ENCODE data around the gene HAAO.

Gene HAAO

GRCh38 chr2:42767080-42767898 is 25.1 kb downstream of the HAAO start:
- Histone ChIP-seq H4K20me1 (ENCODE audit: insufficient read depth, low read length) (no peaks in the 10 kb centered on the region), H3K9me3 (ENCODE audit: insufficient read depth, low read length) (no peaks in the 10 kb centered on the region), H3K4me3 (ENCODE audit: low read length) (no peak overlapping the region), H3K9ac (ENCODE audit: low read length) (no peak overlapping the region), H3K36me3 (replicated peaks; ENCODE audit: low read depth, low read length) (no peaks in the 10 kb centered on the region), H3K4me2 (ENCODE audit: low read length) (no peak overlapping the region), H3K79me2 (ENCODE audit: low read length) (no peaks in the 10 kb centered on the region), H3K27ac (ENCODE audit: low read length) (no peak overlapping the region), H2AFZ (ENCODE audit: low read depth, low read length) (no peak overlapping the region), H3K27me3 (ENCODE audit: low read depth, low read length) (no peaks in the 10 kb centered on the region), H3K4me1 (ENCODE audit: low read length) (peaks cover 3% of the 10 kb centered on the region)
- no peak for TF ChIP-seq EZH2phosphoT487 (IDR thresholded peaks at IDR 0.05; ENCODE audit: low read depth)
- no peak for TF ChIP-seq CTCF (IDR thresholded peaks at IDR 0.05; ENCODE audit: low read depth, low read length)

- TF ChIP-seq CTCF (IDR thresholded peaks at IDR 0.05; ENCODE audit: low read depth, low read length): no peak
- no peak for TF ChIP-seq EZH2phosphoT487 (IDR thresholded peaks at IDR 0.05; ENCODE audit: low read depth)
- H3K9me3 ChIP-seq (ENCODE audit: insufficient read depth, low read length): no peaks in the 10 kb centered on the region
- no peaks in the 10 kb centered on the region for H3K79me2 ChIP-seq (ENCODE audit: low read length)
- peaks cover 3% of the 10 kb centered on the region for H3K4me1 ChIP-seq (ENCODE audit: low read length)
- H2AFZ ChIP-seq (ENCODE audit: low read depth, low read length): no peak overlapping the region
- no peaks in the 10 kb centered on the region for H4K20me1 ChIP-seq (ENCODE audit: insufficient read depth, low read length)
- H3K4me3 ChIP-seq (ENCODE audit: low read length): no peak overlapping the region
- no peaks in the 10 kb centered on the region for H3K36me3 ChIP-seq (replicated peaks; ENCODE audit: low read depth, low read length)
- no peaks in the 10 kb centered on the region for H3K27me3 ChIP-seq (ENCODE audit: low read depth, low read length)
- no peak overlapping the region for H3K4me2 ChIP-seq (ENCODE audit: low read length)
- H3K27ac ChIP-seq (ENCODE audit: low read length): no peak overlapping the region
- no peak overlapping the region for H3K9ac ChIP-seq (ENCODE audit: low read length)
These were observed 26.7 kb downstream of the HAAO start for GRCh38 chr2:42765686-42766085.

GRCh38 chr2:42764901-42765300 is 27.5 kb downstream of the HAAO start:
- TF ChIP-seq CTCF (IDR thresholded peaks at IDR 0.05; ENCODE audit: low read depth, low read length): no peak
- TF ChIP-seq EZH2phosphoT487 (IDR thresholded peaks at IDR 0.05; ENCODE audit: low read depth): no peak
- Histone ChIP-seq H3K79me2 (ENCODE audit: low read length) (no peaks in the 10 kb centered on the region), H3K36me3 (replicated peaks; ENCODE audit: low read depth, low read length) (no peaks in the 10 kb centered on the region), H3K4me3 (ENCODE audit: low read length) (no peak overlapping the region), H3K4me2 (ENCODE audit: low read length) (no peak overlapping the region), H3K4me1 (ENCODE audit: low read length) (peaks cover 3% of the 10 kb centered on the region; the same call in 1 of the 2 replicates), H3K27me3 (ENCODE audit: low read depth, low read length) (no peaks in the 10 kb centered on the region), H2AFZ (ENCODE audit: low read depth, low read length) (no peak overlapping the region), H3K9me3 (ENCODE audit: insufficient read depth, low read length) (no peaks in the 10 kb centered on the region), H4K20me1 (ENCODE audit: insufficient read depth, low read length) (no peaks in the 10 kb centered on the region), H3K27ac (ENCODE audit: low read length) (no peak overlapping the region), H3K9ac (ENCODE audit: low read length) (no peak overlapping the region)

GRCh38 chr2:42764096-42764495 is 28.3 kb downstream of the HAAO start, which contains the start of gene OXER1:
Gene OXER1, minus strand, starts transcription at chr2:42764135. Its CDS starts 73 bp downstream, at chr2:42764062.
- TF ChIP-seq CTCF (IDR thresholded peaks at IDR 0.05; ENCODE audit: low read depth, low read length): no peak
- no peak for TF ChIP-seq EZH2phosphoT487 (IDR thresholded peaks at IDR 0.05; ENCODE audit: low read depth)
- no peak within 1 kb of the TSS for H3K9ac ChIP-seq (ENCODE audit: low read length)

More at GRCh38 chr2:42764096-42764495, 28.3 kb downstream of the HAAO start, which contains the start of gene OXER1:
- no peaks in the 10 kb centered on the region for H3K79me2 ChIP-seq (ENCODE audit: low read length)
- no peaks in the 10 kb centered on the region for H3K36me3 ChIP-seq (replicated peaks; ENCODE audit: low read depth, low read length)
- H3K27me3 ChIP-seq (ENCODE audit: low read depth, low read length): no peaks in the 10 kb centered on the region
- no peak within 1 kb of the TSS for H3K4me2 ChIP-seq (ENCODE audit: low read length)
- no peaks in the 10 kb centered on the region for H3K9me3 ChIP-seq (ENCODE audit: insufficient read depth, low read length)
- no peak within 1 kb of the TSS for H3K27ac ChIP-seq (ENCODE audit: low read length)
- no peak within 1 kb of the TSS for H2AFZ ChIP-seq (ENCODE audit: low read depth, low read length)
- peaks cover 3% of the 10 kb centered on the region; the same call in 1 of the 2 replicates for H3K4me1 ChIP-seq (ENCODE audit: low read length)
- H3K4me3 ChIP-seq (ENCODE audit: low read length): no peak within 1 kb of the TSS
- no peaks in the 10 kb centered on the region for H4K20me1 ChIP-seq (ENCODE audit: insufficient read depth, low read length)
